Stimulated activated CD8-positive, alpha-beta memory T cell treated with anti-CD3 and anti-CD28 coated beads, Interleukin-12 subunit alpha, Interleukin-12 subunit beta, amount 100 ng/mL, for 1 hour (primary cell): Measurements from ENCODE around the gene RELL2.

Experiments used
- DNase-seq: peaks from one replicate; pipeline ENCODE4 v3.0.0-alpha.2; 2020; ENCODE audit warnings: low read depth

RELL2 gene

GRCh38 chr5:141618804-141619554, 17.8 kb upstream of the RELL2 start, which contains the start of gene DIAPH1:
DIAPH1 (minus strand) TSS chr5:141619000; CDS start chr5:141618914, 86 bp downstream.
- peak; percentile 97 for DNase-seq

- DNase-seq, result no peak
These were observed 13.6 kb upstream of the RELL2 start for GRCh38 chr5:141623186-141623585.

- no peak for DNase-seq
These were observed 13.2 kb upstream of the RELL2 start for GRCh38 chr5:141623611-141624010.

GRCh38 chr5:141628175-141628788, 8.5 kb upstream of the RELL2 start:
- DNase-seq, result no peak

- no peak for DNase-seq
These were observed 6.1 kb upstream of the RELL2 start for GRCh38 chr5:141630570-141631140.

GRCh38 chr5:141632650-141633049, 4.1 kb upstream of the RELL2 start:
- DNase-seq, result no peak

GRCh38 chr5:141633871-141634561, 2.8 kb upstream of the RELL2 start:
- no peak for DNase-seq

- DNase-seq, result no peak
These were observed 2.1 kb upstream of the RELL2 start for GRCh38 chr5:141634720-141635119.

GRCh38 chr5:141635646-141636045, 1.2 kb upstream of the RELL2 start:
- no peak for DNase-seq

GRCh38 chr5:141636106-141636412, 738 bp upstream of the RELL2 start:
- no peak for DNase-seq

- DNase-seq, result peak; percentile 16
These were observed 448 bp downstream of the RELL2 start for GRCh38 chr5:141637123-141637766.

- peak; percentile 30 for DNase-seq
These were observed 1.1 kb downstream of the RELL2 start for GRCh38 chr5:141637767-141638419.

GRCh38 chr5:141638771-141639170, 2.0 kb downstream of the RELL2 start:
- DNase-seq, result no peak

GRCh38 chr5:141639357-141640050, 2.7 kb downstream of the RELL2 start:
- no peak for DNase-seq

GRCh38 chr5:141640051-141640415, 3.2 kb downstream of the RELL2 start:
- DNase-seq, result no peak

GRCh38 chr5:141640698-141641097, 3.9 kb downstream of the RELL2 start:
- DNase-seq, result no peak

GRCh38 chr5:141641634-141642267, 5.0 kb downstream of the RELL2 start:
- no peak for DNase-seq

- no peak for DNase-seq
These were observed 9.2 kb downstream of the RELL2 start for GRCh38 chr5:141646026-141646425.

GRCh38 chr5:141647242-141647641, 10.4 kb downstream of the RELL2 start:
- no peak for DNase-seq

- DNase-seq, result no peak
These were observed 11.1 kb downstream of the RELL2 start for GRCh38 chr5:141647851-141648250.
